K562 treated with DMSO at 1 percent for 48 hours (cell line): ENCODE measurements around the gene SIGMAR1. TPM values are rescaled to one million over a fixed set of nuclear protein-coding genes. Genes with fewer than 3 reads are reported as not detected.

ENCODE experiments used
- total RNA-seq: library from RNA; unstranded; fragments of 300-600 nt; gene quantifications from 2 replicates; pipeline ENCODE4 v1.2.3, GENCODE V29; 2022; ENCODE audit warnings: low replicate concordance; ENCODE audit errors: extremely low read depth

The SIGMAR1 gene
- total RNA-seq = not detected in 2 replicates

GRCh38 chr9:34637356-34638137 lies at the start of gene SIGMAR1:
Gene SIGMAR1, minus strand, starts transcription at chr9:34637787. Its CDS starts 90 bp downstream, at chr9:34637697.

DNA sequence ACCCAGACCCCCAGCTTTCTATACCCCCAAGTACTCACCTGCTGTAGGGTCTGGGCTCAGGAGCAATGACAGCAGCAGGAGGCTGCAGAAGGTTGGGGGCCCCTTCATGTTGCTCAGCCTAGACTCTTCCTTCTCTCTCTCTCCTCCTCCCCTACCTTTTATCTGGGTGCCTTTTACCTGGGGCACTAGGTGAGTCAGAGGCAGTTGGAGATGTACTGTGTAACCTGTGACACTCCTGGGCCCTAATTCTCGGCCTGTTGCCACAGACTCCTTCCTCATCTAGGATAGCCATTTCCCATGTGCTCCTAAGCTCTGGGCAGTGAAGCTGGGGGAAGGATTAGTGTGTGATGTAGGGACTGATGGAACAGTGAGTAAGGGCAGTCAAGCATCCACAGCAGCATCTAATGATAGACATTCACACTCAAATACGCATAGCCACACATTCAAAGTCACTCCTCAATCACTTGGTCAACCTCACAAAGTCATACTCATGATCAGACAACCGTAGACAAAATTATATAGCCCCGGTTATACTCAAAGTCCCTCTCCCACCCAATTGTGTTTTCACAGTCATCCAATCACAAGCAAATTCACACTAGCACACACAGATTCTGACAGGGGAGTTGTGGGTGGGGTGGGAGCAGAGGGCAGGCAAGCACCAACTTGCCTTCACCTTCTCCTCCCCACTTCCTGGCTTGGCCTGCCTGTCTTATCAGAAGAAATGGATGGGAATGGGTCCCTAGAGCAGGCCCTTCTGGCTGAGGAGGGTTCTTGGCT lies 25.1 kb upstream of the SIGMAR1 start, which contains the start of gene CCL27:
CCL27 (minus strand) TSS at position 132 of the 777 bp plus-strand sequence; CDS start at position 108, 24 bp downstream.

DNA sequence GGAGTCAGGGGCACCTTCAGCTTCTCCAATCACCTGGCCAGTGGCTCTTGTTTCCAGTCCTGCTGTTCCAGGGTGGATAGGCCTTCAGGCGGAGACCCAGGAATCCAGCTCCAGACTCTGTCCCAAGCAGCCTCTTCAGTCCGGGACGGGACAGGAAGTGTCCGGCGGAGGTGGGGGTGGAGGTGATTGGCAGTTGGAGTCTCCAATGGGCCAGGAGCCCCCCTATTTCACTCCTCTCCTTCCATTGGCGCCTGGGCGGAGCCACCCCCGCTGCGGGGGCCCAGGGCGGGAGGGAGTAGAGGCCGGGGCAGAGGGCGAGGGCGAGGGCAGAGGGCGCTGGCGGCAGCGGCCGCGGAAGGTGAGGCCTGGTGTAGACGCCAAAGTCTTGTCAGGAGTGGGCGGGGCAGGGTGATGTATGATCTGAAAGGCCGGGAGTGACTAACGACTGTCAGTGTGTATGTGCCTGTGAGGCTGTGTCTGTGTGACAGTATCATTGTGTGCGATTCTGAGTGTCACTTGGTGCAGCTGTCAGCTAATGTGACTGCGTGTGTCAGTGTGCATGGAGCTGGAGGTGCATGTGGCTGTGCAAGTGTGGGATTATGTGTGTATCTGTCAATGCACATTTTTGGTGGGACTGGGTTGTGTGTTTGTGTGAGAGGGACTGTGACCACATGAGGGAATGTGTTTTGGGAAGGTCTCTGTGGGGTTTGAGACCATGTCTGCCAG lies 14.5 kb upstream of the SIGMAR1 start, which contains the start of gene IL11RA:
IL11RA (plus strand) TSS at position 310 of the 726 bp plus-strand sequence. CDS start 3,033 bp downstream, outside the sequence.

DNA sequence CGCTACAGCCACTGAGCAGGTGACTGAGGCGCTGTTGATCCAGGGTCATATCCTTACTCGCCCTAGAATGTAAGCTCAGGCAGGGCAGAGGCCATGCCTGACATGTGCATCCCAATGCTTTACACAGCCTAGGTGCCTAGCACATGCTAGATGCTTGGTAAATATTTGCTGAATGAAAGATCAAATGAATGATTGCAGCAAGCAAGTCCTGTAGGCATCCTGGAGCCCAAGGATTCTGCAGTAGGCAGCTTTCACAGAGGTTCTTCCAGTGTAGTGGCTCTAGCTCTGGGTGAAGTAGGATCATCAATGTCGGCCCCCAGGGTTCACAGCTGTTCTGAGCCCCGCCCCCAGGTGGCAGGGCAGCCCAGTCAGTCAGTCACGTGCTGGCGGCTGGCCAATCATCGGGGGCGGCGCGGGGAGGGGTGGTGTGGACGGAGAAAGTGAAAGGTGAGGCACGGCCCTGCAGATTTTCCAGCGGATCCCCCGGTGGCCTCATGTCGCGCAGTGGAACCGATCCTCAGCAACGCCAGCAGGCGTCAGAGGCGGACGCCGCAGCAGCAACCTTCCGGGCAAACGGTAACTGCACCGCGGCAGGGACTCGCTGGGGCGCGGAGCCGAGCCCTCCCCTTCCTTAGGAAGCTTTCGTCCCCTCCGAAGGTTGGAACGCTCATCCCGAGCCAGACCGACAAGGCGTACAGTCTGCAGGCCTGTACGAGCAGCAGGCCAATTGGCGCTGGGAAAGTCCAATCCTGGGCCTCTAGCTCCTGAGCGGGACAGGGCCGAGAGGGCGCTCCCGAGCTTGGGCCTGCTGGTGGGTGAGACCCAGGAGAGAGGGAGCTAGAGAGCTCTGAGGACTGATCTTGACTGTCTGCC lies 8.9 kb upstream of the SIGMAR1 start, which contains the start of gene GALT:
GALT (plus strand) TSS at position 465 of the 873 bp plus-strand sequence; CDS start at position 495, 30 bp downstream.

GRCh38 chr9:34628656-34629490 lies 8.7 kb downstream of the SIGMAR1 start, which contains the start of gene ARID3C:
Gene ARID3C, minus strand, starts transcription at chr9:34629066. Its CDS starts 1,052 bp downstream, at chr9:34628014.

DNA sequence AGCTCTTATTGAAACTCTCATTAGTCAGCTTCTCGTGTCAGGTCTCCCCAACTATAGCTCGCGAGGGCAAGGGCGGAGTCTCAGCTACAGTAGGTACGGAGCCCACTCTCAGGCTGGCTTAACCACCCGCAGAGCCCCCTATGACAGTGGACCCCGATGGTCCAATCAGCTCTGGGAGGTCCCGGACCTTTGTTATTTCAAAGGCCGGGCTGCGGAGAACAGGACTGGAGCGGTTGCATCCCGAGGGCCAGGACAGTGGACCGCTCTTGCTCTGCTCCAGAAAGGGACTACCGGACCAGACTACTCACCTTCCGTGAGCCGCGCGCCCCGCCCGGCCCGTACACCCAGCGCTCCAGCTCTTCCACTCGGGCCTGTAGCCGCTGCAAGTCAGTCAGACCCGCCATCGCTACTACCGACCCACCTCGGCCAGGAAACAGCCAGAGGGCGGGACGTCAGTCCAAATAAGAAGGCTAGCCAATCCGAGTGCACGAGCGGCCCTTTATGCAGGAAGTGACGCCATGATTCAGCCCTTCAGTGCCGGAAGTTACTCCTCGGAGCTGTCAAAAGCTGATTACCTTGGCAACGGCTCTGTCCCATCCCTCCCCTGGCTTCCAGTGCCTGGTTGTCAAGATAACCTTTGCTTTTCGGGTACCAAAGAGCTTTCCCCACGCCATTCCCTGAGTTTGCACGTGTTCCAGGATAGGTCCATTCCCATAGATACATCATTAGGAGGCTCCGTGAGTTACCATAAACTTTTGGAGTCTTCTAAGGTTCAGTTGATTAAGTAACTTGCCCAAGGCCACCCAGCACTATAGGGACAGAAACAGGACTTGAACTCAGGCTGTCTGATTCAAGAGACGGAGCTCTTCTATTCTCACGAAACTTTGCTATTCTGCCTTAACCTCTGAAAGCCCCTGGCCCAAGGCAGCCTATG lies 17.3 kb downstream of the SIGMAR1 start, which contains the start of gene DCTN3:
DCTN3 (minus strand) TSS at position 435 of the 934 bp plus-strand sequence; CDS start at position 404, 31 bp downstream.

GRCh38 chr9:34611811-34612787 lies 25.5 kb downstream of the SIGMAR1 start, which contains the start of gene RPP25L:
Gene RPP25L, minus strand, starts transcription at chr9:34612097. Its CDS starts 801 bp downstream, at chr9:34611296.

GRCh38 chr9:34589636-34590380 lies 47.8 kb downstream of the SIGMAR1 start, which contains the start of gene CNTFR:
Gene CNTFR, minus strand, starts transcription at chr9:34589724. Its CDS starts 20,743 bp downstream, at chr9:34568981.

Other genes starting within 250 kb of the SIGMAR1 start
- gene FAM219A, start 179.2 kb downstream of the SIGMAR1 start, total RNA-seq = not detected in 2 replicates
- not detected in 2 replicates for gene DNAI1, start 179.0 kb downstream of the SIGMAR1 start, total RNA-seq
- gene ENHO, start 114.8 kb downstream of the SIGMAR1 start, total RNA-seq = not detected in 2 replicates
- not detected in 2 replicates for gene CNTFR, start 48.1 kb downstream of the SIGMAR1 start, total RNA-seq
- not detected in 2 replicates for gene RPP25L, start 25.7 kb downstream of the SIGMAR1 start, total RNA-seq
- gene DCTN3, start 17.3 kb downstream of the SIGMAR1 start, total RNA-seq = 727 TPM in 1 of 2 replicates, not detected in the other
- gene ARID3C, start 8.7 kb downstream of the SIGMAR1 start, total RNA-seq = not detected in 2 replicates
- not detected in 2 replicates for gene GALT, start 8.9 kb upstream of the SIGMAR1 start, total RNA-seq
- gene IL11RA, start 14.4 kb upstream of the SIGMAR1 start, total RNA-seq = not detected in 2 replicates
- not detected in 2 replicates for gene CCL27, start 24.9 kb upstream of the SIGMAR1 start, total RNA-seq
- gene CCL19, start 53.5 kb upstream of the SIGMAR1 start, total RNA-seq = not detected in 2 replicates
- not detected in 2 replicates for gene CCL21, start 72.3 kb upstream of the SIGMAR1 start, total RNA-seq